IMR-90 (cell line): ENCODE data around the gene PGK1. TPM values are rescaled to one million over a fixed set of nuclear protein-coding genes. Genes with fewer than 3 reads are reported as not detected.

Experiments
- ATAC-seq: fragments of 200-7000 bp; cut with Tn5 transposase; 2 replicates; pipeline ENCODE4 v1.9.1; 2020; ENCODE audit warnings: low read depth, mild to moderate bottlenecking, moderate library complexity
- BruUV-seq: library from RNA; stranded (reverse); fragments of 400-500 nt; replicated peaks from 2 replicates; lab custom pipeline; 2021; lab: Mats Ljungman, UMichigan
- CTCF ChIA-PET: fragments of 300-600 bp; formaldehyde crosslinking; extraction: SDS; loops from one replicate; lab custom pipeline; 2021; ENCODE audit warnings: antibody characterized with exemption; lab: Yijun Ruan, JAX
- POLR2A ChIA-PET: fragments of 300-600 bp; sonication (Branson Sonifier 250); formaldehyde crosslinking; loops from one replicate; lab custom pipeline; 2022; ENCODE audit warnings: antibody characterized with exemption; ENCODE audit not compliant: unreplicated experiment; lab: Charles Lee
- DNase-seq: peaks from one replicate; pipeline ENCODE4 v3.0.0; 2013
- H2AFZ ChIP-seq: replicated peaks from 2 replicates; pipeline ENCODE3; 2013; ENCODE audit warnings: low read length, mild to moderate bottlenecking; ENCODE audit not compliant: poor library complexity
- H2AK5ac ChIP-seq: 2 replicates; pipeline ENCODE4 v1.6.1; 2013; ENCODE audit warnings: low read depth, low read length, inconsistent platforms
- H2AK9ac ChIP-seq: replicated peaks from 2 replicates; pipeline ENCODE3; 2013; ENCODE audit warnings: mild to moderate bottlenecking, low read depth, low read length, moderate library complexity; ENCODE audit not compliant: poor library complexity
- H2BK120ac ChIP-seq: 2 replicates; pipeline ENCODE4 v1.6.1; 2013; ENCODE audit warnings: low read depth, low read length, inconsistent platforms
- H2BK15ac ChIP-seq: 3 replicates; pipeline ENCODE4 v1.6.1; 2013; ENCODE audit warnings: low read depth, low read length, inconsistent platforms
- H2BK20ac ChIP-seq: 2 replicates; pipeline ENCODE4 v1.6.1; 2013; ENCODE audit warnings: low read depth, mild to moderate bottlenecking, inconsistent platforms, low read length, moderate library complexity
- H2BK5ac ChIP-seq: 2 replicates; pipeline ENCODE4 v1.6.1; 2013; ENCODE audit warnings: mild to moderate bottlenecking, low read depth, low read length, inconsistent platforms; ENCODE audit not compliant: poor library complexity, severe bottlenecking
- H3K14ac ChIP-seq: replicated peaks from 2 replicates; pipeline ENCODE4 v1.6.1; 2013; ENCODE audit warnings: low read depth, low read length, inconsistent platforms
- H3K18ac ChIP-seq: 2 replicates; pipeline ENCODE4 v1.6.1; 2013; ENCODE audit warnings: low read depth, low read length, control low read depth
- H3K23ac ChIP-seq: 2 replicates; pipeline ENCODE4 v1.6.1; 2013; ENCODE audit warnings: low read depth, low read length, inconsistent platforms
- H3K27ac ChIP-seq: 2 replicates; pipeline ENCODE4 v1.5.1; 2013; ENCODE audit warnings: mild to moderate bottlenecking, control low read depth, low read length; ENCODE audit not compliant: insufficient read depth
- H3K27me3 ChIP-seq: 2 replicates; pipeline ENCODE4 v1.6.1; 2013; ENCODE audit warnings: low read length; ENCODE audit not compliant: control insufficient read depth, insufficient read depth
- H3K36me3 ChIP-seq: 2 replicates; pipeline ENCODE4 v1.6.1; 2013; ENCODE audit warnings: low read length, mixed read lengths; ENCODE audit not compliant: control insufficient read depth, insufficient read depth
- H3K4ac ChIP-seq: 2 replicates; pipeline ENCODE4 v1.6.1; 2013; ENCODE audit warnings: low read depth, low read length, inconsistent platforms
- H3K4me1 ChIP-seq: 2 replicates; pipeline ENCODE4 v1.6.1; 2013; ENCODE audit warnings: low read length, mixed read lengths; ENCODE audit not compliant: control insufficient read depth, insufficient read depth
- H3K4me2 ChIP-seq: 2 replicates; pipeline ENCODE4 v1.6.1; 2013; ENCODE audit warnings: low read depth, mild to moderate bottlenecking, control low read depth, low read length, moderate library complexity
- H3K4me3 ChIP-seq: 2 replicates; pipeline ENCODE4 v1.5.1; 2013; ENCODE audit warnings: low read depth, mild to moderate bottlenecking, control low read depth, low read length, moderate library complexity; ENCODE audit not compliant: insufficient read depth
- H3K56ac ChIP-seq: 2 replicates; pipeline ENCODE4 v1.6.1; 2013; ENCODE audit warnings: low read length, inconsistent platforms; ENCODE audit not compliant: insufficient read depth; ENCODE audit errors: extremely low read depth
- H3K79me1 ChIP-seq, 2 experiments: 2 replicates each; pipeline ENCODE4 v1.6.1; 2013; ENCODE audit warnings: low read length in 2 of 2, inconsistent platforms in 1 of 2, low read depth in 1 of 2
- H3K9ac ChIP-seq: 2 replicates; pipeline ENCODE4 v1.6.1; 2013; ENCODE audit warnings: low read depth, low read length, control low read depth
- H3K9me1 ChIP-seq: 2 replicates; pipeline ENCODE4 v1.6.1; 2013; ENCODE audit warnings: low read length, inconsistent platforms; ENCODE audit not compliant: insufficient read depth
- H3K9me3 ChIP-seq: 2 replicates; pipeline ENCODE4 v1.6.1; 2013; ENCODE audit warnings: low read length; ENCODE audit not compliant: control insufficient read depth, insufficient read depth
- H4K20me1 ChIP-seq: 2 replicates; pipeline ENCODE4 v1.6.1; 2013; ENCODE audit warnings: low read length, inconsistent platforms; ENCODE audit not compliant: insufficient read depth
- H4K5ac ChIP-seq: 2 replicates; pipeline ENCODE4 v1.6.1; 2013; ENCODE audit warnings: mild to moderate bottlenecking, low read depth, low read length, control low read depth
- H4K8ac ChIP-seq, 2 experiments: 2 replicates each; pipeline ENCODE4 v1.6.1; 2013; ENCODE audit warnings: low read depth in 2 of 2, low read length in 2 of 2, control low read depth in 1 of 2, inconsistent platforms in 1 of 2
- H4K91ac ChIP-seq: 2 replicates; pipeline ENCODE4 v1.6.1; 2013; ENCODE audit warnings: low read depth, low read length, inconsistent platforms; ENCODE audit not compliant: insufficient read depth
- BHLHE40 ChIP-seq: fragments of 150-350 bp; IDR thresholded peaks from 2 replicates; pipeline ENCODE4 v1.6.1; 2016; ENCODE audit warnings: mild to moderate bottlenecking, low read depth, low read length
- CHD1 ChIP-seq: IDR thresholded peaks from 2 replicates; pipeline ENCODE4 v1.6.1; 2012; ENCODE audit warnings: low read depth, low read length, improper control_type of control experiment
- FOS ChIP-seq: fragments of 150-350 bp; IDR thresholded peaks from 2 replicates; pipeline ENCODE4 v1.6.1; 2016; ENCODE audit warnings: low read depth, low read length
- MAFK ChIP-seq: IDR thresholded peaks from 2 replicates; pipeline ENCODE4 v1.6.1; 2012; ENCODE audit warnings: low read depth, low read length, improper control_type of control experiment
- MAZ ChIP-seq: IDR thresholded peaks from 2 replicates; pipeline ENCODE4 v1.6.1; 2012; ENCODE audit warnings: low read depth, mild to moderate bottlenecking, low read length, improper control_type of control experiment, moderate library complexity, borderline replicate concordance
- MXI1 ChIP-seq: IDR thresholded peaks from 2 replicates; pipeline ENCODE4 v1.6.1; 2012; ENCODE audit warnings: low read depth, mild to moderate bottlenecking, low read length, moderate library complexity, borderline replicate concordance
- NFE2L2 ChIP-seq: fragments of 150-350 bp; IDR thresholded peaks from 2 replicates; pipeline ENCODE4 v1.6.1; 2016; ENCODE audit warnings: low read depth, mild to moderate bottlenecking, low read length
- POLR2A ChIP-seq: IDR thresholded peaks from 2 replicates; pipeline ENCODE4 v1.6.1; 2012; ENCODE audit warnings: mild to moderate bottlenecking, low read depth, low read length
- RAD21 ChIP-seq: IDR thresholded peaks from 2 replicates; pipeline ENCODE4 v1.6.1; 2012; ENCODE audit warnings: low read length, improper control_type of control experiment
- RCOR1 ChIP-seq: IDR thresholded peaks from 2 replicates; pipeline ENCODE4 v1.6.1; 2012; ENCODE audit warnings: mild to moderate bottlenecking, low read length, improper control_type of control experiment; ENCODE audit not compliant: insufficient replicate concordance
- RFX5 ChIP-seq: IDR thresholded peaks from 2 replicates; pipeline ENCODE4 v1.8.0; 2012; ENCODE audit warnings: low read depth, mild to moderate bottlenecking, low read length, moderate library complexity
- SMC3 ChIP-seq: fragments of 150-350 bp; IDR thresholded peaks from 2 replicates; pipeline ENCODE4 v1.6.1; 2016; ENCODE audit warnings: low read depth, mild to moderate bottlenecking, antibody characterized with exemption, low read length, moderate library complexity
- dilution Hi-C: fragments of 300-500 bp; cut with HindIII; formaldehyde crosslinking; loops from one replicate; pipeline ENCODE4 v1.14.3; 2018; ENCODE audit warnings: low sequenced_read_pairs; ENCODE audit not compliant: unreplicated experiment
- in situ Hi-C: fragments of 300-500 bp; cut with MboI; formaldehyde crosslinking; loops from 3 replicates; pipeline ENCODE4 v1.14.3; 2019; ENCODE audit warnings: low sequenced_read_pairs, inconsistent platforms, mixed read lengths
- intact Hi-C: fragments of 100-400 bp; cut with micrococcal nuclease; formaldehyde crosslinking; loops from 2 replicates; pipeline ENCODE4 v1.10.0; 2022
- polyA plus RNA-seq, 3 experiments: library from polyadenylated mRNA; depleted of rRNA; stranded (reverse); fragments of >200 nt; gene quantifications; 2 replicates each; pipeline ENCODE4 v1.2.3, GENCODE V29; 2012; ENCODE audit warnings: low replicate concordance in 1 of 3
- total RNA-seq: library from RNA; depleted of rRNA; stranded (reverse); fragments of >200 nt; gene quantifications from 2 replicates; pipeline ENCODE4 v1.2.3, GENCODE V29; 2012

Gene PGK1
- total and polyA plus RNA-seq, 2 of the 4 experiments (the other 2 are of a cell fraction) = 498 to 744 TPM

DNA sequence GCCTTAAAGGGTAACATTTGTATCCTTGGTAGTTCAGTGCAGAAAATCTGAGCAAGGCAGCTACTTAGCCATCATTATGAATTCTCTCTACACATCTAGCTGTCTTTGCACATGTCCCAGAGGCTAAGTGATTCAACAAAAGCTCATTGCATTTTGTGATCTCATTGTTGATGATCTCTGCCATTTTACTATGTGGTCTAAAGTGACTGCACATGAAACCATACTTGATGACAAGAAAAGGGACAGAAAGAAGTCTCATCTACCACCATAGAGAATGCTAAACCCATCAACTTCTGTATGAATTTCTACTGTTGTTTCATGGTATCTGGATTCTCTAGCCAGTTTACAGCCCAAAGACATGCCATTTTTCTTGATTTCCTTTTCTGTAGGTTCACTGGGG, 5.9 kb upstream of the PGK1 start:
- peaks cover 0 to 5% of the 10 kb centered on the region in 2 experiments; a peak in 1 of 4 replicates for H3K79me1 ChIP-seq
- no peak overlapping the region for H3K9ac ChIP-seq
- in situ Hi-C loops = no loop called here
- no peak for ATAC-seq
- intact Hi-C loops = no loop called here
- H2BK15ac ChIP-seq = no peak overlapping the region
- H2BK5ac ChIP-seq = no peak overlapping the region
- no peak overlapping the region for H2AK9ac ChIP-seq
- H4K20me1 ChIP-seq = no peaks in the 10 kb centered on the region
- H3K9me1 ChIP-seq = no peaks in the 10 kb centered on the region
- H2BK120ac ChIP-seq = no peak overlapping the region
- no peak overlapping the region for H3K18ac ChIP-seq
- H3K4me3 ChIP-seq = no peak overlapping the region
- H3K14ac ChIP-seq = no peak overlapping the region
- H3K27me3 ChIP-seq = no peaks in the 10 kb centered on the region; the same call in 1 of the 2 replicates
- no peak overlapping the region for H2AK5ac ChIP-seq
- ChIA-PET CTCF (no interaction called here), POLR2A (no interaction called here)
- no peaks in the 10 kb centered on the region for H3K36me3 ChIP-seq
- H3K4me2 ChIP-seq = no peak overlapping the region
- H3K4me1 ChIP-seq = peaks cover 3% of the 10 kb centered on the region; the same call in 1 of the 2 replicates
- TF ChIP-seq SMC3 (no peak), NFE2L2 (no peak), RFX5 (no peak), POLR2A (no peak), MXI1 (no peak), RCOR1 (no peak), MAFK (no peak), BHLHE40 (no peak), FOS (no peak), CHD1 (no peak), MAZ (no peak), RAD21 (no peak)
- no peak overlapping the region for H4K8ac ChIP-seq
- H3K4ac ChIP-seq = no peak overlapping the region
- no peak overlapping the region for H3K23ac ChIP-seq
- dilution Hi-C loops = no loop called here
- no peak overlapping the region for H2BK20ac ChIP-seq
- H3K9me3 ChIP-seq = no peaks in the 10 kb centered on the region
- no peak overlapping the region for H3K56ac ChIP-seq
- no peak overlapping the region for H2AFZ ChIP-seq
- BruUV-seq = no TSS peak
- no peak for DNase-seq
- no peak overlapping the region for H3K27ac ChIP-seq
- no peak overlapping the region for H4K5ac ChIP-seq
- H4K91ac ChIP-seq = no peak overlapping the region
